Endothelial cell of umbilical vein (primary cell): ENCODE data around the gene KPTN.

Experiments
- EZH2 ChIP-seq: IDR thresholded peaks from 2 replicates; pipeline ENCODE4 v1.6.1; 2012; ENCODE audit warnings: borderline replicate concordance, low read depth, mild to moderate bottlenecking, moderate library complexity, low read length, inconsistent platforms; ENCODE audit not compliant: severe bottlenecking
- FOS ChIP-seq: IDR thresholded peaks from 2 replicates; pipeline ENCODE4 v1.6.1; 2011; ENCODE audit warnings: mild to moderate bottlenecking, low read length, moderate library complexity, borderline replicate concordance; ENCODE audit not compliant: insufficient read depth
- GATA2 ChIP-seq: IDR thresholded peaks from 2 replicates; pipeline ENCODE4 v1.7.0; 2011; ENCODE audit warnings: low read depth, mild to moderate bottlenecking, moderate library complexity, mixed read lengths, low read length; ENCODE audit not compliant: insufficient read length, insufficient read depth
- JUN ChIP-seq: IDR thresholded peaks from 2 replicates; pipeline ENCODE4 v1.6.1; 2011; ENCODE audit warnings: borderline replicate concordance, low read depth; ENCODE audit not compliant: insufficient read length, insufficient read depth
- MAX ChIP-seq: IDR thresholded peaks from 2 replicates; pipeline ENCODE4 v1.6.1; 2011; ENCODE audit not compliant: insufficient read depth, insufficient read length
- POLR2A ChIP-seq: IDR thresholded peaks from 2 replicates; pipeline ENCODE4 v1.6.1; 2012; ENCODE audit warnings: low read depth, mild to moderate bottlenecking, control low read depth, low read length
- POLR2AphosphoS5 ChIP-seq: IDR thresholded peaks from 2 replicates; pipeline ENCODE4 v1.6.1; 2012; ENCODE audit warnings: low read depth, mild to moderate bottlenecking, control low read depth, low read length, moderate library complexity; ENCODE audit not compliant: insufficient read depth
- TF ChIP-seq, protein P1 (sequence below), 2 donors: IDR thresholded peaks; 1 replicate in 1 of 2; 2 replicates in 1 of 2; pipeline ENCODE4 v1.5.1; 2011; ENCODE audit warnings: low read length in 2 of 2, mild to moderate bottlenecking in 2 of 2, moderate library complexity in 2 of 2, control low read depth in 1 of 2, inconsistent platforms in 1 of 2, low read depth in 1 of 2; ENCODE audit not compliant: insufficient read depth in 1 of 2; ENCODE audit errors: extremely low read depth in 1 of 2

GRCh38 chr19:47495478-47496372 is 11.7 kb upstream of the KPTN start:
- TF ChIP-seq, protein P1, sequence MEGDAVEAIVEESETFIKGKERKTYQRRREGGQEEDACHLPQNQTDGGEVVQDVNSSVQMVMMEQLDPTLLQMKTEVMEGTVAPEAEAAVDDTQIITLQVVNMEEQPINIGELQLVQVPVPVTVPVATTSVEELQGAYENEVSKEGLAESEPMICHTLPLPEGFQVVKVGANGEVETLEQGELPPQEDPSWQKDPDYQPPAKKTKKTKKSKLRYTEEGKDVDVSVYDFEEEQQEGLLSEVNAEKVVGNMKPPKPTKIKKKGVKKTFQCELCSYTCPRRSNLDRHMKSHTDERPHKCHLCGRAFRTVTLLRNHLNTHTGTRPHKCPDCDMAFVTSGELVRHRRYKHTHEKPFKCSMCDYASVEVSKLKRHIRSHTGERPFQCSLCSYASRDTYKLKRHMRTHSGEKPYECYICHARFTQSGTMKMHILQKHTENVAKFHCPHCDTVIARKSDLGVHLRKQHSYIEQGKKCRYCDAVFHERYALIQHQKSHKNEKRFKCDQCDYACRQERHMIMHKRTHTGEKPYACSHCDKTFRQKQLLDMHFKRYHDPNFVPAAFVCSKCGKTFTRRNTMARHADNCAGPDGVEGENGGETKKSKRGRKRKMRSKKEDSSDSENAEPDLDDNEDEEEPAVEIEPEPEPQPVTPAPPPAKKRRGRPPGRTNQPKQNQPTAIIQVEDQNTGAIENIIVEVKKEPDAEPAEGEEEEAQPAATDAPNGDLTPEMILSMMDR (IDR thresholded peaks at IDR 0.05; ENCODE audit: extremely low read depth in 1 of 2, insufficient read depth in 1 of 2, low read depth in 1 of 2, low read length in 2 of 2), result no peak
- TF ChIP-seq POLR2A (no peak), POLR2AphosphoS5 (no peak), EZH2 (no peak), GATA2 (no peak), JUN (no peak), FOS (no peak), MAX (no peak)
